ENCODE data around the gene TIMP2. TPM values are rescaled to one million over a fixed set of nuclear protein-coding genes. Genes with fewer than 3 reads are reported as not detected.

The TIMP2 gene
- total RNA-seq, 1 experiment from 2014 or later: 114 TPM

DNA sequence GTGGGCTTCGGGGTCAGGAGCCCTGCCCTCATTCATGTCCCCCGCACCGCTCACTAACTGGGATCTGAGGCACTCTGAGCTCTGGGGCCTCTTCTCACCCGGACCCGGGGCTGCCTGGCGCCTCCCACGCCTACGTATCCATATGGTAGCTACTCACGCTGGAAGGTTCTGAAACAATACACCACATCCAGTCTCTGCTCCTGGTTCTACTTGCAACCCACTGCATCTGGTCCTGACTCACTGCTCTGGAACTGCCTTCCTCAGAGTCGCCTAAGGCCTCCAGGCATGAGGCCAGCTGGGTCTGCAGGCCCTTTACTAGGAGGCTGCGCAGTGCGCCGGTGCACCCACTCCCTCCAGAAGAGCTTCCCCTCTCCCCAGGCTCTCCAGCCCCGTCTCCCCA lies 102.6 kb downstream of the TIMP2 start:
- no peak overlapping the region for H3K27ac ChIP-seq
- no TSS peak for BruUV-seq (replicated peaks)
- H3K79me2 ChIP-seq (ENCODE audit: low read depth): no peaks in the 10 kb centered on the region
- H3K9me3 ChIP-seq (ENCODE audit: insufficient read depth, low read depth): no peaks in the 10 kb centered on the region
- H3K9me2 ChIP-seq (ENCODE audit: insufficient read depth): no peaks in the 10 kb centered on the region
- CTCF ChIA-PET: no interaction called here
- no peak overlapping the region for H2AFZ ChIP-seq
- H3K4me2 ChIP-seq: no peak overlapping the region
- H3K27me3 ChIP-seq (ENCODE audit: insufficient read depth, low read depth): no peaks in the 10 kb centered on the region
- peaks cover 4% of the 10 kb centered on the region; the same call in 1 of the 2 replicates for H3K36me3 ChIP-seq (ENCODE audit: low read depth)
- intact Hi-C loops (cut with micrococcal nuclease; ENCODE audit: unreplicated experiment): no loop called here
- TF ChIP-seq CTCF (conservative IDR thresholded peaks at IDR 0.05) (no peak), EZH2 (IDR thresholded peaks at IDR 0.05; ENCODE audit: low read depth) (no peak)
- no peaks in the 10 kb centered on the region for H3K4me1 ChIP-seq (replicated peaks; ENCODE audit: insufficient read depth)
- H3K4me3 ChIP-seq: no peak overlapping the region
- no peaks in the 10 kb centered on the region for H3F3A ChIP-seq (ENCODE audit: insufficient read depth, low read depth)
- DNase-seq: no peak
- H4K20me1 ChIP-seq (ENCODE audit: insufficient read depth): no peaks in the 10 kb centered on the region; the same call in 1 of the 2 replicates
- POLR2A ChIA-PET (ENCODE audit: unreplicated experiment): no interaction called here

GRCh38 chr17:78821961-78822360 lies 103.2 kb downstream of the TIMP2 start:
- Histone ChIP-seq H3K9me3 (ENCODE audit: insufficient read depth, low read depth) (no peaks in the 10 kb centered on the region), H3K4me2 (no peak overlapping the region), H4K20me1 (ENCODE audit: insufficient read depth) (no peaks in the 10 kb centered on the region; the same call in 1 of the 2 replicates), H3K27me3 (ENCODE audit: insufficient read depth, low read depth) (no peaks in the 10 kb centered on the region), H3K4me3 (no peak overlapping the region), H3K27ac (no peak overlapping the region), H3F3A (ENCODE audit: insufficient read depth, low read depth) (no peaks in the 10 kb centered on the region), H3K36me3 (ENCODE audit: low read depth) (peaks cover 4% of the 10 kb centered on the region; the same call in 1 of the 2 replicates), H2AFZ (no peak overlapping the region), H3K4me1 (replicated peaks; ENCODE audit: insufficient read depth) (no peaks in the 10 kb centered on the region), H3K79me2 (ENCODE audit: low read depth) (no peaks in the 10 kb centered on the region), H3K9me2 (ENCODE audit: insufficient read depth) (no peaks in the 10 kb centered on the region)
- ChIA-PET CTCF (no interaction called here), POLR2A (ENCODE audit: unreplicated experiment) (no interaction called here)
- intact Hi-C loops (cut with micrococcal nuclease; ENCODE audit: unreplicated experiment): no loop called here
- TF ChIP-seq EZH2 (IDR thresholded peaks at IDR 0.05; ENCODE audit: low read depth): no peak
- no peak for TF ChIP-seq CTCF (conservative IDR thresholded peaks at IDR 0.05)
- DNase-seq: no peak
- no TSS peak for BruUV-seq (replicated peaks)

DNA sequence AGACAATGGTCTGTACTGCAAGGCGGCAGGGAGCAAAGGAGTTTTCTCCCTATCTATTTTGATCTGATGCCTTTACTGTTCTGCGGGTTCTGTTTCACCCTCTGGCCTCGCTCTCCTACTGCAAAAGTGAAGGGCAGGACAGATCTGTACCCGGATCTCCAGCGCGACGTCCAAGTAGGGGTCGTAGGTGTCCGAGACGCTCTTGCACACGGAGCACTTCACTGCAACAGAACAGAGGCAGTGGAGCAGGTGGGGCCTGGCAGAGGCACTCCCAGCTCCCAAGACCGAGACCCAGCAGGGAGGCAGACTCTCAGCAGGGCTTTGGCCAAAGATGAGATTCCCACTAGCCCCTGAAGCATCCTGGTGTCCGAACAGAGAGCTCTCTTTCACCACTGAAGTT lies 104.3 kb downstream of the TIMP2 start:
- H4K20me1 ChIP-seq (ENCODE audit: insufficient read depth): no peaks in the 10 kb centered on the region; the same call in 1 of the 2 replicates
- H3K4me2 ChIP-seq: no peak overlapping the region
- H3K79me2 ChIP-seq (ENCODE audit: low read depth): no peaks in the 10 kb centered on the region
- no peak overlapping the region for H3K27ac ChIP-seq
- no peak overlapping the region for H3K4me3 ChIP-seq
- ChIA-PET POLR2A (ENCODE audit: unreplicated experiment) (no interaction called here), CTCF (no interaction called here)
- H3K9me2 ChIP-seq (ENCODE audit: insufficient read depth): no peaks in the 10 kb centered on the region
- intact Hi-C loops (cut with micrococcal nuclease; ENCODE audit: unreplicated experiment): no loop called here
- no peak for DNase-seq
- no peak overlapping the region for H2AFZ ChIP-seq
- H3K36me3 ChIP-seq (ENCODE audit: low read depth): peaks cover 5% of the 10 kb centered on the region; the same call in 1 of the 2 replicates
- H3K4me1 ChIP-seq (replicated peaks; ENCODE audit: insufficient read depth): no peaks in the 10 kb centered on the region
- H3F3A ChIP-seq (ENCODE audit: insufficient read depth, low read depth): no peaks in the 10 kb centered on the region
- BruUV-seq (replicated peaks): no TSS peak
- H3K27me3 ChIP-seq (ENCODE audit: insufficient read depth, low read depth): no peaks in the 10 kb centered on the region
- H3K9me3 ChIP-seq (ENCODE audit: insufficient read depth, low read depth): no peaks in the 10 kb centered on the region
- TF ChIP-seq CTCF (conservative IDR thresholded peaks at IDR 0.05): no peak
- no peak for TF ChIP-seq EZH2 (IDR thresholded peaks at IDR 0.05; ENCODE audit: low read depth)
